ENCODE results near the gene POLL.
A peak's percentile ranks its signal among the peaks of the same experiment; 100 is the strongest.
"Not testable (repeated sequence)": the region's sequence is repeated elsewhere in the genome, so short reads cannot be mapped to it uniquely, and the experiment has no call there.

Gene POLL

DNA sequence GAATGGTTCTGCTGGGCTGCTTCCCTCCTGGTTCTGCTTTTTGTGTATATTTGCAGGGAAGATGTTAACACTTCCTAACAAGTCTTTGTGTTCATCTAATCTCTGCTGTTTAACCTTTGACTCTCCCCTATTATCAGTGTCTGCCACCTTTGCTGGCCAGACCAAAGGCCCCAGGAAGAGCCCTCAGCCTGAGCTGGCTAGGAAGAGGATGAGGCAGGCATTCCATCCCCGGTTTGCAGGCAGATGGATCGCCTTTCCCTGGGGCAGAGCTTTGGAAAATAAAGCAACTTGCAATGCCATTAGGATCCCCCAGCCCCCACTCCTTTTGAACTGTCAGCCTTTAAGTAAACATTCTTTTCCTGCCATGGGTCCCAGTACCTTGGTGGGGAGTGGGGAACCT lies 19.1 kb upstream of the POLL start:
- Histone ChIP-seq H3K27ac (ENCODE audit: low read depth, low read length) (peak overlapping the region; percentile 31; the same call in 1 of the 2 replicates), H3K36me3 (ENCODE audit: insufficient read depth, low read length) (peaks cover 25% of the 10 kb centered on the region; the same call in 1 of the 2 replicates), H3K4me1 (ENCODE audit: insufficient read depth, low read length) (peaks cover 13% of the 10 kb centered on the region; the same call in 1 of the 2 replicates), H3K9me3 (ENCODE audit: insufficient read depth, low read depth, low read length) (no peaks in the 10 kb centered on the region), H3K4me3 (ENCODE audit: low read length) (no peak overlapping the region), H3K27me3 (ENCODE audit: insufficient read depth, low read length) (no peaks in the 10 kb centered on the region), H3K9ac (ENCODE audit: low read depth, low read length) (no peak overlapping the region)
- WGBS, result 10% methylated on average over 2 of the region's 2 CpGs

DNA sequence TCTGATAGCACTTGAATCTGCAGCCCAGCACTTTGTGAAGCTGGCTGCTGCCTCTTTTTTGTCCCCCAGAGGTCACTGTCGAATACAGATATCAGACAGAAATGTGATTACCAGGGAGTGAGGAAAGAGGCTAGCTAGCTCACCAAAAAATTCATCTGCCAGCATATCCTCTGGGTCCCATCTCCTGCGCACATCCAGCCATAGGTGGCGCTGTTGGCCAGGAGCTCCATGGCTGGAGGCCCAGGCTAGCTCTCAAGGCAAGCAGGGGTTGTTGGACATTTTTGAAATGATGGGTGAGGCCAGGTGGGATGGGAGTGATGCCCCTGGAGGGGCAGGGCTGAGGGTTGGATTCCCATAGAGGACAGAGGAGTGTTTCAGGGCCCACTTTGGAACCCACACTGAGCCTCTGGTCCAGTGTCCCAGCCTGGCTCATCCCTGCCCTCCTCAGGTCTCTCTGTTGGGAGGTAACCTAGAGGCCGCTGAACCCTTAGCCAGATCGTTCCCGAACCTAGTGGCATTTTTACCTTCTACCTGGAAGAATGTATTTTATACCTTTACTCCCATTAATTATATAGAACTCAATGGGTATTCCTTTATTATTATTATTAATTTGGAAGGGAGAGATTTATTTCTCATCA lies 14.8 kb upstream of the POLL start:
- 39% methylated on average over 6 of the region's 6 CpGs for WGBS
- Histone ChIP-seq H3K27ac (ENCODE audit: low read depth, low read length) (no peak overlapping the region), H3K4me3 (ENCODE audit: low read length) (no peak overlapping the region), H3K4me1 (ENCODE audit: insufficient read depth, low read length) (peaks cover 11% of the 10 kb centered on the region; the same call in 1 of the 2 replicates), H3K27me3 (ENCODE audit: insufficient read depth, low read length) (no peaks in the 10 kb centered on the region), H3K36me3 (ENCODE audit: insufficient read depth, low read length) (no peaks in the 10 kb centered on the region), H3K9ac (ENCODE audit: low read depth, low read length) (no peak overlapping the region), H3K9me3 (ENCODE audit: insufficient read depth, low read depth, low read length) (no peaks in the 10 kb centered on the region)

DNA sequence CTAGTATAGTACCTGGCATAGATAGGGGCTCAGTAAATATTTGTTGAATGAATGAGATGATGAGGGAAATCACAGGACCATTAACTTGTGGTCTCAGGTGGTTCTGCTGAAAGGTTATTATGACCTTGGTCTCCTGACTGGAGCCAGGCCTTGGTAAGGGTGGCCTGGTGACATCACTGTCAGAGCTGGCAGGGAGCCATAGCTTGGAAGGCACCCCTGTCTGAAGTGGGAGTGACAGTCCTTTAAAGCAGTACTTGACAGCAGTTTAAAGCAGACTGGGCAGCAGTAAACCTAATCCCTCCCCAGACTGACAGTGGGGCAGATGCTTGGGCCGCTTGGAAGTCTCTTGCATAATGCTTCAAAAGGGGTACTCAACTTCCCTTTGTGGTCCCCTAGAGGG lies 13.5 kb upstream of the POLL start:
- no peak overlapping the region for H3K27ac ChIP-seq (ENCODE audit: low read depth, low read length)
- H3K4me1 ChIP-seq (ENCODE audit: insufficient read depth, low read length), result peaks cover 12% of the 10 kb centered on the region; the same call in 1 of the 2 replicates
- H3K9me3 ChIP-seq (ENCODE audit: insufficient read depth, low read depth, low read length), result no peaks in the 10 kb centered on the region
- no peaks in the 10 kb centered on the region for H3K36me3 ChIP-seq (ENCODE audit: insufficient read depth, low read length)
- no peaks in the 10 kb centered on the region for H3K27me3 ChIP-seq (ENCODE audit: insufficient read depth, low read length)
- 52% methylated on average over 1 of the region's 1 CpG for WGBS
- no peak overlapping the region for H3K4me3 ChIP-seq (ENCODE audit: low read length)
- no peak overlapping the region for H3K9ac ChIP-seq (ENCODE audit: low read depth, low read length)

DNA sequence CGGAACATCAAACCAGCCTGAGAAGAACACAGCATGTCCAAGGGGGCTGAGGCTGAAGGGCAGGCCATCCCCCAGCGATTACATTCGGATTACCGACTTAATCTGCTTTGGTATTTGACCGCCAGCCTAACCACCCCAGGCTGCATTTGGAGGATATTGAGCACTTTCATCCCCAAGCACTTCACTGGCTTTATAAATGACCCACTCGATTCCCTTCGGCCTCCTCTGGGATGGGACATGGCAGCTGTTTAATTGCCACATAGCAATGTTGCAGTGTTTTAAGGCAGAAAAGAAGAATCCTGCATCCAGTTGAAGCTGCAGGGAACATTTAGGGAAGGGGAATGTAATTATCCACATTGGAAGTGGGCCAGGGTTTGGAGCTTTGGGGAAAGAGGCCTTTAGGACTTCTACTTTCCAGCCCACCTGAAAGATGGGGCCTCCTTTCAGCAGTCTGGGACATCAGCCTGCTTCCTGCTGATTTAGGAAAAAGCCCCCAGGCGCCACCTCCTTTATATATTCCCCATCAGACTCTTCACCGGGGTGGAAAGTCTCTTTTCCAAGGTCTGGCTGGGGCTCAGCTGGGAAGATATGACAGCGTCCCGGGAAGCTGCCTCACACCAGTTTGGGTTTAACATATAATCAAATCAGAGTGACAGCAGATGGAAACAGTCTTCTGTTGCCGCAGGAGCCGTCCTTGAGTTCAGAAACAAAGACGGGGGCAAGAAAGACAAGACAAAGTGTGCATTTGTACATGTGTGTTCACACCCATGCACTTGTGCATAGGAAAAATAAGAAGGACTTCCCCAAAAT lies 9.2 kb upstream of the POLL start:
- no peak overlapping the region for H3K27ac ChIP-seq (ENCODE audit: low read depth, low read length)
- H3K36me3 ChIP-seq (ENCODE audit: insufficient read depth, low read length), result no peaks in the 10 kb centered on the region
- H3K27me3 ChIP-seq (ENCODE audit: insufficient read depth, low read length), result no peaks in the 10 kb centered on the region; the same call in 1 of the 2 replicates
- WGBS, result 64% methylated on average over 14 of the region's 14 CpGs
- H3K4me3 ChIP-seq (ENCODE audit: low read length), result no peak overlapping the region
- no peaks in the 10 kb centered on the region for H3K9me3 ChIP-seq (ENCODE audit: insufficient read depth, low read depth, low read length)
- H3K9ac ChIP-seq (ENCODE audit: low read depth, low read length), result no peak overlapping the region
- H3K4me1 ChIP-seq (ENCODE audit: insufficient read depth, low read length), result peaks cover 12% of the 10 kb centered on the region; the same call in 1 of the 2 replicates

DNA sequence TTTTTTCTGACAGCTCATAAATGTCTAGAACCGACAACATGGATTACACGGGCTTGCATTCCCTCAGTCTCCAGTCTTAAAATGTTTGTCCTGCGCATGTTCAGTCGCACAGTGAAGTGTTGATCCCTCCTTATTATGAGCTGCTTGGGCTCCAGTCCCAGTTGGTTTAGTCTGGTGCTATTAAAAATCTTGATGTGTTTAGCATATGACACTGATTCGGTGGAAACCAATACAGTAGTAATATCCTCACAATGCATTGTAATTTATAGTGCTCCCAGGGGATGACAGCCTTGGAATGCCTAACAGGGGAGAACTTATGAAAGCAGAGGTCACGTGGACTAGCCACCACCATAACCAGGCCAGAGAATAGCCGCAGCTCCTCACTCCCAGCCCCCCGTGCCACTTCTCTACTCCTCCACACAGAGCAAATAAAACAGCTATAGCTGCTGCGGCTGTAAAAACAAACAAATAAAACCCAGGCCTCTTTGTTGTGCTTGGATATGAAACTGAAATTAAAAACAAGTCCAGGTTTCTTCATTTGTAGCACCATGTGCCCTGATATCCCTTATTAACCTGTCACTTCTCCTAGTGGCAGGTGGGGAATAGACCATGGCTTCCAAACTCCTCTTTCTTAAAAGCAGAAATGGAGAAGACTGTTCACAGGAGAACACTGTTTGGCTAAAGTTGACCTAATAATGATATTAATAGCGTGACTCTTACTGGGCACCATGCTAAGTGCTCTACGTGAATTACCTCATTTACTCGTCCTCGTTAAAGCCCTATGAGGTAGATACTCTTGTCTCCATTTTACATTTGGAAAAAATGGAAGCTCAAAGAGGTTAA lies 7.8 kb upstream of the POLL start:
- Histone ChIP-seq H3K27ac (ENCODE audit: low read depth, low read length) (no peak overlapping the region), H3K4me3 (ENCODE audit: low read length) (no peak overlapping the region), H3K27me3 (ENCODE audit: insufficient read depth, low read length) (no peaks in the 10 kb centered on the region; the same call in 1 of the 2 replicates), H3K36me3 (ENCODE audit: insufficient read depth, low read length) (no peaks in the 10 kb centered on the region), H3K4me1 (ENCODE audit: insufficient read depth, low read length) (peaks cover 12% of the 10 kb centered on the region; the same call in 1 of the 2 replicates), H3K9me3 (ENCODE audit: insufficient read depth, low read depth, low read length) (no peaks in the 10 kb centered on the region), H3K9ac (ENCODE audit: low read depth, low read length) (no peak overlapping the region)
- WGBS, result 96% methylated on average over 12 of the region's 13 CpGs

DNA sequence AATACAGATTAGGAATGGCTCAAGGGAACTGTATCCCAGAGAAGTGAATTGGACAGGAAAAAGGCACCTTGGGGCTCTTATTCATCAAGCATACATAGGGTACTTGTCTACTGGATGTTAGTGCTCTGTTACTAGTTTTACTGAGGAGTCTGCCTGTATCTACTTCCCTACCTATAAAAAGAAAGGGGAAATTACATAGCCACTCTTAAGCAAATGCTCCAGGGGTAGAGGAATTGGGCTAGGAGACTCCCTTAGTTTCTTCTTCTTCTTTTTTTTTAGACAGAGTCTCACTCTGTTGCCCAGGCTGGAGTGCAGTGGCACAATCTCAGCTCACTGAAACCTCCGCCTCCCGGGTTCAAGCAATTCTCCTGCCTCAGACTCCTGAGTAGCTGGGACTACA lies 5.3 kb upstream of the POLL start:
- not testable (repeated sequence) for H3K9ac ChIP-seq (ENCODE audit: low read depth, low read length)

DNA sequence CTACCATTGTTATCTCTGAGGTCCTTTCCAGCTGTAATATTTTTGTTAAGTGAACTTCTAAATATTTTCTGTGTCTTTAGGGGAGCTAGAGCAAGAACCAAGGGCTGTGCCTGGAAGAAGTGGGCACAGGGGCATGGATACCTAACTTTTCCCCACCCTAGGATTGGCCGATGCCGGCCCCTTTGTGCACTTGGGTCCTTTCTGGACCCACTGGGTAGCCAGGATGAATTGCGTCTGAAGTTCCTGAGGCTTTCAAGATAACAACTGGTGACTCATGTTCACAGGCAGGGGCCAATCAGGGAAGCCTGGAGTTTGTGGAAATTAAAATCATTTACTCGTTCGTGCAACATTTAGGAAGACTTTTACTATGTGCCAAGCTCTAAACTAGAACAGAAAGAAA lies 822 bp upstream of the POLL start:
- no peaks in the 10 kb centered on the region; the same call in 1 of the 2 replicates for H3K4me1 ChIP-seq (ENCODE audit: insufficient read depth, low read length)
- WGBS, result 61% methylated on average over 5 of the region's 5 CpGs
- H3K36me3 ChIP-seq (ENCODE audit: insufficient read depth, low read length), result peaks cover 20% of the 10 kb centered on the region
- no peaks in the 10 kb centered on the region for H3K9me3 ChIP-seq (ENCODE audit: insufficient read depth, low read depth, low read length)
- no peaks in the 10 kb centered on the region for H3K27me3 ChIP-seq (ENCODE audit: insufficient read depth, low read length)
- peak overlapping the region; percentile 25; the same call in 1 of the 2 replicates for H3K9ac ChIP-seq (ENCODE audit: low read depth, low read length)
- H3K27ac ChIP-seq (ENCODE audit: low read depth, low read length), result no peak overlapping the region
- H3K4me3 ChIP-seq (ENCODE audit: low read length), result peak overlapping the region; percentile 89

More for the DNA sequence above, 5.3 kb upstream of the POLL start:
- not testable (repeated sequence) for H3K27ac ChIP-seq (ENCODE audit: low read depth, low read length); H3K4me3 ChIP-seq (ENCODE audit: low read length); H3K36me3 ChIP-seq (ENCODE audit: insufficient read depth, low read length); H3K9me3 ChIP-seq (ENCODE audit: insufficient read depth, low read depth, low read length); H3K27me3 ChIP-seq (ENCODE audit: insufficient read depth, low read length)
- peaks cover 12% of the 10 kb centered on the region; the same call in 1 of the 2 replicates for H3K4me1 ChIP-seq (ENCODE audit: insufficient read depth, low read length)
- 97% methylated on average over 2 of the region's 2 CpGs for WGBS

DNA sequence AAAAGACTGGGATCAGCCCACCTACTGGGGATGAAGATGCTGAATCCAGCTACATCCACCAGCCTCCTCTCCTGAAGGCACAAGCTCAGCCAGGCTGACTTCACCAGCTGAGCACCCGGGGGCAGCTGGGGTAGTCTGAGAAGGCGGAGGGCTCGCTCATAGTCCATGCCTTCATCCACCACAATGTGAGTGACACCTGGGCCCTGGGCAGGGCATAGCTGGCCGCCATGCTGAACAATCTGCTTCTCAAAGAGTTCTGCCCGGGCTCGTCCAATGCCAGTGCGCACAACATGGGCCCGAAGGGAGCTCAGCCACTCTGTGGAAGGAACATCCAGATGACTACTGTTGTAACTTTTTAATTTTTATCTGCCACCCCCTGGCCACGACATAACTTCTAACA lies 2.2 kb downstream of the POLL start:
- H3K9ac ChIP-seq (ENCODE audit: low read depth, low read length), result no peak overlapping the region
- H3K4me3 ChIP-seq (ENCODE audit: low read length), result no peak overlapping the region
- H3K9me3 ChIP-seq (ENCODE audit: insufficient read depth, low read depth, low read length), result no peaks in the 10 kb centered on the region
- H3K27me3 ChIP-seq (ENCODE audit: insufficient read depth, low read length), result no peaks in the 10 kb centered on the region
- H3K4me1 ChIP-seq (ENCODE audit: insufficient read depth, low read length), result peaks cover 7% of the 10 kb centered on the region
- no peak overlapping the region for H3K27ac ChIP-seq (ENCODE audit: low read depth, low read length)
- 96% methylated on average over 9 of the region's 9 CpGs for WGBS
- H3K36me3 ChIP-seq (ENCODE audit: insufficient read depth, low read length), result peaks cover 37% of the 10 kb centered on the region

DNA sequence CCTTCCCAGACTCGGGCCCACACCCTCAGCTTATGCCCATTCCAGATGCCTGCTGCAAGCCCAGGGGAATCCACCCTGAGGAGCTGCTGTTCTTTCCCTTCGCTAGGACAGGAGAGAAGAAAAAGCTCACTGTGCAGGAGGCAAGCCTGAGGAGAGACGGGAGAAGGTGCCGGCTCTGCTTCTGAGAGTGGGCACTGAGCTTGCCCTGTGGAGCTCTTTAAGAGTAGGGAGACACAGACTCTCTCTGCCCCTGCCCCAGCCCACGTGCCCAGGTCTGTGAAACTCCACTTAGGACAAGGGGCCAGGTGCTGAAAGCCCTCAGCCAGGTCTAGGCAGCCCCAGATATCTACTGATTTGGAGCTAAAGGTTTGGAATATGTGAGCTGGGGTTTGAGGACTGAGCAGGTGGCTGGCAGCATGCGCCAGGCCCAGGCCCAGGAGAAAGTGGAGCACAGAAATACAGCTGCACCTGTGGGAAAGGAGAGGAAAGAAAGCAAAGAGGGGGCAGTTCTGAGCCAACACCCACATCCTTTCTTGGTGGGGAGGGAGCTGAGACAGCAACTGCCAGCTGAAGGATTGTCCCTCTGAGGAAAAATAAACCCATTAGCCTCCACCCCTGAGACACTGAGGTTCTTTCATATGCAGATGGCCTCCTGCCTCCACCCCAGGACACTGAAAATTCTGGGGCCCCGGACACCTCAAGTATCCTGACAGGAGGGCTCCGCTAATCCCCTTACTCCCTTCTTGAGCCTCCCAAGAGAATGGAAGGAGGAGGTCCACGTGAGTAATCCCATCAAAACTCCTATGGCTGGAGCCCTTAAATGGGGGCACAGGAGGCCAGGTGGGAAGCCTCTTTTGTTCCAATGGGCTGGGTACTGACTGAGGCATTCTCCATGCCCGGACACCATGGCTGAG lies 7.3 kb downstream of the POLL start:
- 65% methylated on average over 10 of the region's 10 CpGs for WGBS
- Histone ChIP-seq H3K27ac (ENCODE audit: low read depth, low read length) (no peak overlapping the region; the same call in 1 of the 2 replicates), H3K4me1 (ENCODE audit: insufficient read depth, low read length) (peaks cover 11% of the 10 kb centered on the region), H3K4me3 (ENCODE audit: low read length) (no peak overlapping the region), H3K9ac (ENCODE audit: low read depth, low read length) (no peak overlapping the region), H3K36me3 (ENCODE audit: insufficient read depth, low read length) (peaks cover 55% of the 10 kb centered on the region), H3K27me3 (ENCODE audit: insufficient read depth, low read length) (no peaks in the 10 kb centered on the region), H3K9me3 (ENCODE audit: insufficient read depth, low read depth, low read length) (no peaks in the 10 kb centered on the region)

DNA sequence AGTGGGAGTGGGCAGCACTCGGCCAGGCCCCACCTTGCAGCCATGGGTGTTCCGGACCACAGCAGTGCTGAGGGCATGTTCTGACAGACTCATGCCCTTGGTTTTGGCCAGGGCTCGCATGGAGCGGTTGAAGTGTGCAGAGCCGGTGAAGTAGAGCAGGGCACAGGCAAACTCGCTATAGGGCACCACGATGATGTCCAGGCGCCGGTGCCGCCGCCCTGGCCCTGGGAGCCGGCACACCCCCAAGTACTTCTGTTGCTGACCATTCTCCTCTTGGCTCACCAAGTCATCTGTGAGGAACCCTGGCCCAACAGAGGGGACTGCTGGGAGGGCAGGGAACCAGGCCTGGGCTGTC lies 8.6 kb downstream of the POLL start:
- Histone ChIP-seq H3K4me3 (ENCODE audit: low read length) (no peak overlapping the region), H3K9me3 (ENCODE audit: insufficient read depth, low read depth, low read length) (no peaks in the 10 kb centered on the region), H3K27ac (ENCODE audit: low read depth, low read length) (no peak overlapping the region), H3K4me1 (ENCODE audit: insufficient read depth, low read length) (peaks cover 14% of the 10 kb centered on the region), H3K27me3 (ENCODE audit: insufficient read depth, low read length) (no peaks in the 10 kb centered on the region), H3K36me3 (ENCODE audit: insufficient read depth, low read length) (peaks cover 44% of the 10 kb centered on the region), H3K9ac (ENCODE audit: low read depth, low read length) (no peak overlapping the region)
- 97% methylated on average over 12 of the region's 12 CpGs for WGBS
